Measurements from ENCODE around the gene ZFPL1.

DNA sequence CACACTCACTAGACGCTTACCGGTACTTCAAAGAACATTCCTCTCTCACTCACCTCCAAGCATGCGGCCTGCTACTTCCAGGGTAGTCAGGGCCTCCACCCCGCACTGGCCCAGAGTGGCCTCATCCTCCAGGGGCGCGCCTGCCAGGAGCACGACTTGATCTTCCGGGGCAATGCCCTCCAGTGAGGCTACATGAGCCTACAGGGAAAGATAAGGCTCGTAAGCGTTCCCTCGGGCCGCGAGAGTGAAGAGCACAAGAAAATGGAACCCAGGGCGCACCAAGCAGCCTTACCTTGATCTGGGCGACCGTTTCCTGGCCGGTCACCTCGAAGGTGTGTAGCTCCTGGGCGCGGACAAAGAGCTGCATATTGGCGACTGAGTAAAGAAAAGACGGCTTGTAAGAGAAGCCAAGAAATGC is 37.4 kb downstream of the ZFPL1 start:
- no peak for TF ChIP-seq ZFP3 (CRISPR knock-in tag; IDR thresholded peaks at IDR 0.05)
- no peak for TF ChIP-seq SNAI2 (CRISPR knock-in tag; IDR thresholded peaks at IDR 0.05)
